Caco-2 (cell line): ENCODE data around the gene MYO18A. TPM values are rescaled to one million over a fixed set of nuclear protein-coding genes. Genes with fewer than 3 reads are reported as not detected.

ENCODE experiments used
- BruUV-seq: library from RNA; stranded (reverse); fragments of 400-500 nt; replicated peaks from 2 replicates; lab custom pipeline; 2021; lab: Mats Ljungman, UMichigan
- CTCF ChIA-PET: fragments of 300-600 bp; sonication (Branson Sonifier 250); formaldehyde crosslinking; loops from one replicate; lab custom pipeline; 2022; ENCODE audit warnings: antibody characterized with exemption; lab: Charles Lee
- POLR2A ChIA-PET: fragments of 300-600 bp; sonication (Branson Sonifier 250); formaldehyde crosslinking; loops from one replicate; lab custom pipeline; 2022; ENCODE audit warnings: antibody characterized with exemption; lab: Charles Lee
- DNase-seq, 2 experiments: peaks; one replicate each; pipeline versions ENCODE4 v3.0.0 to v3.0.0-alpha.2; 2020 to 2022
- H3K27me3 ChIP-seq: replicated peaks from 2 replicates; pipeline ENCODE4 v1.6.0; 2011; ENCODE audit warnings: low read length; ENCODE audit not compliant: control insufficient read depth, insufficient read depth
- H3K36me3 ChIP-seq: 2 replicates; pipeline ENCODE4 v1.5.1; 2011; ENCODE audit warnings: low read length; ENCODE audit not compliant: control insufficient read depth, insufficient read depth
- H3K4me1 ChIP-seq: fragments of 250-450 bp; sonication (Bioruptor Pico); 2 replicates; pipeline ENCODE4 v1.5.1; 2020; ENCODE audit warnings: mild to moderate bottlenecking
- H3K4me3 ChIP-seq: 2 replicates; pipeline ENCODE4 v1.5.1; 2011; ENCODE audit warnings: low read depth, mild to moderate bottlenecking, control low read depth, low read length
- H3K9me3 ChIP-seq: fragments of 250-450 bp; sonication (Bioruptor Pico); 2 replicates; pipeline ENCODE4 v1.5.1; 2020; ENCODE audit warnings: mild to moderate bottlenecking, moderate library complexity
- H3K27ac Mint-ChIP-seq: one replicate; pipeline ENCODE4 v1.8.0; 2022; ENCODE audit warnings: mixed read lengths; ENCODE audit not compliant: unreplicated experiment
- H3K27me3 Mint-ChIP-seq: one replicate; pipeline ENCODE4 v1.8.0; 2022; ENCODE audit warnings: mixed read lengths; ENCODE audit not compliant: insufficient read depth, unreplicated experiment
- H3K36me3 Mint-ChIP-seq: one replicate; pipeline ENCODE4 v1.8.0; 2022; ENCODE audit warnings: mild to moderate bottlenecking, mixed read lengths; ENCODE audit not compliant: insufficient read depth, unreplicated experiment
- H3K4me1 Mint-ChIP-seq: one replicate; pipeline ENCODE4 v1.8.0; 2022; ENCODE audit warnings: low read depth, mixed read lengths; ENCODE audit not compliant: unreplicated experiment
- H3K4me3 Mint-ChIP-seq: one replicate; pipeline ENCODE4 v1.8.0; 2022; ENCODE audit warnings: mild to moderate bottlenecking, moderate library complexity, mixed read lengths; ENCODE audit not compliant: unreplicated experiment
- H3K9me3 Mint-ChIP-seq: one replicate; pipeline ENCODE4 v1.8.0; 2022; ENCODE audit warnings: mixed read lengths; ENCODE audit not compliant: unreplicated experiment
- CTCF ChIP-seq, 2 experiments: fragments of 200-600 bp in 1 of 2; IDR thresholded peaks; 1 replicate in 1 of 2; 2 replicates in 1 of 2; pipeline versions ENCODE4 v1.5.1 to v1.8.0; 2011 to 2022; ENCODE audit warnings: antibody characterized with exemption in 1 of 2, control low read depth in 1 of 2, inconsistent platforms in 1 of 2, low read depth in 1 of 2, low read length in 1 of 2, mild to moderate bottlenecking in 1 of 2, moderate library complexity in 1 of 2; ENCODE audit not compliant: insufficient read depth in 1 of 2, severe bottlenecking in 1 of 2, unreplicated experiment in 1 of 2
- intact Hi-C: fragments of 100-400 bp; cut with micrococcal nuclease; formaldehyde crosslinking; loops from one replicate; pipeline ENCODE4 v1.10.0; 2022; ENCODE audit not compliant: unreplicated experiment
- total RNA-seq: library from RNA; stranded (reverse); gene quantifications from 2 replicates; pipeline ENCODE4 v1.2.3, GENCODE V29; 2022

The MYO18A gene
- total RNA-seq, 1 experiment from 2014 or later: 47.1 TPM

GRCh38 chr17:29116804-29117753 lies 63.1 kb downstream of the MYO18A start:
- H3K27ac Mint-ChIP-seq: peak overlapping the region; percentile 33
- no peaks in the 10 kb centered on the region for H3K27me3 Mint-ChIP-seq
- intact Hi-C loops: no loop called here
- peak; percentile 71 to 79 for DNase-seq
- H3K36me3 Mint-ChIP-seq: peaks cover 5% of the 10 kb centered on the region
- H3K9me3 Mint-ChIP-seq: no peaks in the 10 kb centered on the region
- H3K4me3 Mint-ChIP-seq: no peak overlapping the region
- no peak overlapping the region for H3K4me3 ChIP-seq
- TF ChIP-seq CTCF (IDR thresholded peaks at IDR 0.05; ENCODE audit: insufficient read depth in 1 of 2, low read depth in 1 of 2, low read length in 1 of 2, severe bottlenecking in 1 of 2, unreplicated experiment in 1 of 2): peak; percentile 85 to 92
- CTCF ChIA-PET: interaction anchor here (0.5 to 7.7 kb wide), 42 partner anchors 9 to 390 kb away, joined by 3 to 261 read pairs (median 4); partner anchors contain the start of genes MYO18A, PHF12 and TLCD1
- peaks cover 8% of the 10 kb centered on the region for H3K36me3 ChIP-seq
- no peaks in the 10 kb centered on the region for H3K4me1 ChIP-seq
- POLR2A ChIA-PET: interaction anchor here (0.5 to 0.6 kb wide), 2 partner anchors 32 to 124 kb away, joined by 3 read pairs; no protein-coding TSS in a partner anchor
- no peaks in the 10 kb centered on the region for H3K4me1 Mint-ChIP-seq
- no TSS peak for BruUV-seq
- H3K9me3 ChIP-seq: no peaks in the 10 kb centered on the region
- H3K27me3 ChIP-seq: no peaks in the 10 kb centered on the region

GRCh38 chr17:29115961-29116803 lies 64.0 kb downstream of the MYO18A start:
- no peaks in the 10 kb centered on the region for H3K9me3 Mint-ChIP-seq
- TF ChIP-seq CTCF (IDR thresholded peaks at IDR 0.05; ENCODE audit: insufficient read depth in 1 of 2, low read depth in 1 of 2, low read length in 1 of 2, severe bottlenecking in 1 of 2, unreplicated experiment in 1 of 2): peak; percentile 72 to 74
- no peaks in the 10 kb centered on the region for H3K27me3 ChIP-seq
- intact Hi-C loops: no loop called here
- no peaks in the 10 kb centered on the region for H3K9me3 ChIP-seq
- H3K4me3 ChIP-seq: no peak overlapping the region
- ChIA-PET POLR2A (interaction anchor here (0.6 kb wide), 1 partner anchor 31 kb away, joined by 3 read pairs; no protein-coding TSS in a partner anchor), CTCF (interaction anchor here (0.5 to 7.7 kb wide), 33 partner anchors 8 to 389 kb away, joined by 3 to 261 read pairs (median 4); partner anchors contain the start of genes MYO18A, PHF12 and TLCD1)
- H3K4me3 Mint-ChIP-seq: no peak overlapping the region
- peaks cover 5% of the 10 kb centered on the region for H3K36me3 Mint-ChIP-seq
- peaks cover 11% of the 10 kb centered on the region for H3K36me3 ChIP-seq
- DNase-seq: peak; percentile 62
- H3K4me1 ChIP-seq: no peaks in the 10 kb centered on the region
- peak overlapping the region; percentile 33 for H3K27ac Mint-ChIP-seq
- H3K4me1 Mint-ChIP-seq: no peaks in the 10 kb centered on the region
- BruUV-seq: no TSS peak
- H3K27me3 Mint-ChIP-seq: no peaks in the 10 kb centered on the region
